B cell (primary cell): Measurements from ENCODE around the gene SHMT1.

ENCODE experiments used
- CTCF ChIP-seq: fragments of 200-600 bp; IDR thresholded peaks from one replicate; pipeline ENCODE4 v1.8.0; 2022; ENCODE audit warnings: antibody characterized with exemption, mild to moderate bottlenecking
- EZH2 ChIP-seq: IDR thresholded peaks from 2 replicates; pipeline ENCODE4 v1.6.1; 2012; ENCODE audit warnings: borderline replicate concordance, low read depth, mild to moderate bottlenecking, moderate library complexity, low read length; ENCODE audit not compliant: insufficient read depth, poor library complexity, severe bottlenecking

GRCh38 chr17:18380471-18381157, 17.3 kb upstream of the SHMT1 start:
- TF ChIP-seq CTCF: no peak
- no peak for TF ChIP-seq EZH2
